ENCODE measurements around the gene FOXO3.
A peak's percentile ranks its signal among the peaks of the same experiment; 100 is the strongest.

Gene FOXO3

DNA sequence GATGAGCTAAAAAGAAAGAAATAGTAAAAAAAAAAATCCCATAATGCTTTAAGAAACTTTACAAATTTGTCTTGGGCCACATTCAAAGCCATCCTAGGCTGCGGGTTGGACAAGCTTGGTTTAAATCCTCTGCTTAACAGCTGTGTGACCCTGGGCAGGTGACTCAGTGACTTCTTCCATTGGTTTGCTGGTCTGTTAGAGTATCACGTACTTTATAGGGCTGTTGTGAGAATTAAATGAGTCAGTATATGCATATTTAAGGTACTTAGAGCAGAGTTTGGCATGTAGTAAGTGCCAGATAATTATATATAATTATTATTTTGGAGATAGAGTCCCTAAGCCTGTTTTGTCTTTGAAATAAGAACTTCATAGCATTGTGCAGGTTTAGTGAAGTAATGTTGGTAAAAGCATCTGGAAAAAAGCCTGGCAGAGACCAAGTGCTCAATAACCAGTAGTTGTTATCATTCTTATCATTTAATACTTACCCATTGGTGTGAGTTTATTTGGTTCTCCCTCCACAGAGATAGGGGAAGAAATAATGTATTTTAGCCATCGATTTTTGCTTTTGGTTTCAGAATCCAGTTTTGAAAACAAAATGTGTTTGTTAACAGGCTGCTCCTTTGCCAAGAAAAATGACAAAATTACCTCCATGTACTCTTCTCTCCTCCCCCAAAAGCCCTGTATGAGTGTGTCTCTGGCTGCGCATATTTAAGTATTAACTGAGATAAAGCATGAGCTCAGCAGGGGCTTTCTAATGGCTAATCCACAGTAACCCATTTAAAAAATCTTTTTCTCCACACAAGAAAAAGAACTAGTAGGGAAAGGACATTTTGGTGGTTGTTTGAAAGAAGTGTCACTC lies 67.2 kb downstream of the FOXO3 start:
- H3K4me3 ChIP-seq, result no peak overlapping the region
- TF ChIP-seq Cebpa-rat (IDR thresholded peaks at IDR 0.05), result no peak
- H3K27ac ChIP-seq, result no peak overlapping the region
- H3K9me3 ChIP-seq (replicated peaks in 1 of 11), result no peaks in the 10 kb centered on the region
- H3K9ac ChIP-seq, result no peak overlapping the region
- H3K27me3 ChIP-seq, result no peaks in the 10 kb centered on the region
- H4K20me1 ChIP-seq, result peaks cover 96 to 100% (median 100%) of the 10 kb centered on the region in 11 experiments
- peaks cover 0 to 16% (median 0%) of the 10 kb centered on the region in 11 experiments; a peak in 4 of 22 replicates for H3K36me3 ChIP-seq
- peak overlapping the region in 4 of 11 experiments; percentile 4 to 49 (median 25); a peak in 6 of 22 replicates for H3K4me2 ChIP-seq
- H3K4me1 ChIP-seq, result peaks cover 0 to 100% (median 14%) of the 10 kb centered on the region in 10 experiments; a peak in 16 of 20 replicates

DNA sequence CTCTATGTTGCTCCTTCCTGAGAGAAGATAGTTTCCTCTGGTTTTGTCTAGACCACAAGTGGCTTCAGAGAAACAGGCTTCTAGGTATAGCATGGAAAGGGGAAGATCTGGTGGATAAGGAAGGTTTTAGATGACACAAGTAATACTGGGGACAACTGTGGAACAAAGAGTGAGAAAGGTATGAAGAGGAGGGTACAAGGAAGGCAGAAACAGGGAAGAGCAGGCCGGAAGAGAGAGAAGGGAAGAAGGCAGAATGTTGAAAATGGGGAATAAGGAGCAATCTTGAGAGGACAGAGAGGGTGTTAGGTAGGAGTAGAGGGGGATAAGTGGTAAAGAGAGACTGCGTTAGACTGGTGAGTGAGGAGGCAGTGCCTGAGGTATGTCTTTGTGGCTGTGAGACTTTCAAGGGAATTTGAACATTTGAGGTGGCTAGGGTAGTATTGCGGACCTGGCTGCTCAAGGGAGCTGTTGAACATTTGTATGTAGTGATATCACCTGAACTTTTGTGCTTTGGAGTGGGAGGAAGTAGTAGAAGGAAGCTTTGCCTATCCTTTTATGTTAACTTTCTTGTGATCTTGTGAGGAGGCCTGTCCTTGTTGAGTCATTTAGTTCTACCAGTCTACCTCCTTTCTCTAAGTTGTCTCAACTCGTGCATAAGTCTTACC lies 69.5 kb downstream of the FOXO3 start:
- Histone ChIP-seq H3K36me3 (peaks cover 0 to 21% (median 0%) of the 10 kb centered on the region in 11 experiments; a peak in 3 of 22 replicates), H3K9me3 (replicated peaks in 1 of 11) (no peaks in the 10 kb centered on the region), H4K20me1 (peaks cover 91 to 100% (median 100%) of the 10 kb centered on the region in 11 experiments), H3K4me2 (peak overlapping the region in 4 of 11 experiments; percentile 9 to 49 (median 32); a peak in 6 of 22 replicates), H3K4me3 (no peak overlapping the region), H3K27me3 (no peaks in the 10 kb centered on the region), H3K4me1 (peaks cover 0 to 97% (median 14%) of the 10 kb centered on the region in 10 experiments; a peak in 15 of 20 replicates), H3K27ac (no peak overlapping the region), H3K9ac (no peak overlapping the region)
- no peak for TF ChIP-seq Cebpa-rat (IDR thresholded peaks at IDR 0.05)

DNA sequence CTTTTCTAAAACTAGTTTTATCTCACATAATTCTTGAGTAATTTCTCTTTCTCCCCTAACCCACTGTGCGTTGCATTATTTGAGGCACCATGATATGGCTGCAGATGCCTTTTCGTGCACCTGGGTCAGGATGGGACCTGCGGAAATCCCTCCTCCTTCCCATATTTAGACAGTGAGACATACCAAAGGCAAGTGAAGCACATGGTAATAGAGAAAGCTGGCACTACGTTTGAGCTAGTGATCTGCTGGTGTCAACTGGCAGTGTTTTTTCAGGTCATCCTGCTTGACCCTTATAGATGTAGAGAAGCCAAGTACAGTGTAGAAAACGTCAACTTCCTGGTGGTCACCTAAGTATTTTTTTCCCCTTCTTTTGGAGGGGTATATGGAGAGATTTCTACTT lies 71.7 kb downstream of the FOXO3 start:
- Histone ChIP-seq H3K4me3 (no peak overlapping the region), H3K27me3 (no peaks in the 10 kb centered on the region), H3K4me1 (peaks cover 0 to 95% (median 26%) of the 10 kb centered on the region in 10 experiments; a peak in 17 of 20 replicates), H3K9ac (no peak overlapping the region), H3K36me3 (peaks cover 0 to 18% (median 0%) of the 10 kb centered on the region in 11 experiments; a peak in 2 of 22 replicates), H3K27ac (no peak overlapping the region), H3K9me3 (replicated peaks in 1 of 11) (no peaks in the 10 kb centered on the region), H4K20me1 (peaks cover 93 to 100% (median 100%) of the 10 kb centered on the region in 11 experiments), H3K4me2 (peak overlapping the region in 2 of 11 experiments; percentile 20 to 27; a peak in 2 of 22 replicates)
- TF ChIP-seq Cebpa-rat (IDR thresholded peaks at IDR 0.05), result no peak

DNA sequence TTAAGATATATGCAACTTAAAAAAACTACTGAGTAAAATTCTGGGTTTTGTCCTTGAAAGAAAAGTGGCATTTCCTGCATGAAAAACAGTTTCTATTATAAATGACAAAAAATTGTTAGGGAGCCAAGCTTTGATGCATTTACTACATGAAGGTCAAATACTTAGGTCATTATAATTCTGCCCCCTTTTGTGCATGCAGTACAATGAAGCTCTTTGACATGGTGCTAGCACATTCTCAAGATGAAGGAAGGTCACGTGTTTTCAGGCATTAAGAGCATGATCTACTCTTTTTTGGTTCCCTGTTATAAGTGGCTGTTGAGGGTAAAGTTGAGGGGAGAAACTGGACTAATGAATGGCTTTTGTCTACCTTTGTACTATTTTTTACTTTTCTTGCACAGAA lies 72.7 kb downstream of the FOXO3 start:
- Histone ChIP-seq H3K4me3 (no peak overlapping the region), H3K4me2 (peak overlapping the region in 2 of 11 experiments; percentile 7 to 14; a peak in 3 of 22 replicates), H4K20me1 (peaks cover 90 to 100% (median 99%) of the 10 kb centered on the region in 11 experiments), H3K4me1 (peaks cover 0 to 90% (median 25%) of the 10 kb centered on the region in 10 experiments; a peak in 17 of 20 replicates), H3K27me3 (no peaks in the 10 kb centered on the region), H3K27ac (no peak overlapping the region), H3K9me3 (replicated peaks in 1 of 11) (no peaks in the 10 kb centered on the region), H3K36me3 (peaks cover 0 to 23% (median 1%) of the 10 kb centered on the region in 11 experiments; a peak in 7 of 22 replicates), H3K9ac (no peak overlapping the region)
- TF ChIP-seq Cebpa-rat (IDR thresholded peaks at IDR 0.05), result no peak

DNA sequence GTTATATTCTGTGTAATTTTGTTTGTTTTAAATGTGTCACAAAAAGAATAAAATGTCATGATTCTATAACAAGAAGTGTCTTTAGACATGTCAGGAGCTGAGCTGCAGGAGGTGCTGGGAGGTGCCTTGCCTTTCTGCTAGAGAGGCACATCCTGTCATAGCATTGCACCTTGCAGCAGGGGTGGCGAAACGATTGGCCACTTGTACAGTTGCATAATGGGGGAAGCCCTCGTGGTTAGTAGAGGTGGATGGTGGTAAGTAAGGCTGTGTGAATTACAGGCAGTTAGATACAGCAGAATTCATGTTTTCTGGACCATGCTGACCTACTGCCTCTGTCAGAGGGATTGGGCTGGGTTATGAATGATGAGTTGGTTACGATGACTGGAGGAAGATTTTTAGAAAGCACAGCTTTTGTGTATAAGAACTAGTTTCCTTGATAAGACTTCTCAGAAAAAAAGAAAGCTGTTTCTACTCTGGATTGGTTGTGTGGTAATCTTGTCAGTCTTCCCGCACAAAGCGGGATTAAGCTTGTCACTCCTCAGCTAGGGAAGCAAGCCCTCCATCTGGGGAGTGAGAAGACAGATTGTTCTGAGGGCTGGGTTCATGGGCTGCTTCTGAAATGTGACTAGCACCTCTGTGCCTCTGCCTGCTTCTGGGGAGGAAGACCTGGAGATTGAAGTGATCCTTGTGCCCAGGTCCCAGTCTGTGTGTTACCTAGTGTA lies 74.9 kb downstream of the FOXO3 start:
- Histone ChIP-seq H3K27ac (peak overlapping the region in 1 of 11 experiments; percentile 8; a peak in 1 of 22 replicates), H3K4me1 (peaks cover 0 to 82% (median 18%) of the 10 kb centered on the region in 10 experiments; a peak in 16 of 20 replicates), H3K9me3 (replicated peaks in 1 of 11) (no peaks in the 10 kb centered on the region), H3K4me2 (peak overlapping the region in 10 of 11 experiments; percentile 9 to 63 (median 28); a peak in 12 of 22 replicates), H3K27me3 (no peaks in the 10 kb centered on the region), H3K4me3 (no peak overlapping the region), H3K36me3 (peaks cover 0 to 33% (median 10%) of the 10 kb centered on the region in 11 experiments; a peak in 12 of 22 replicates), H3K9ac (no peak overlapping the region), H4K20me1 (peaks cover 82 to 100% (median 98%) of the 10 kb centered on the region in 11 experiments)
- no peak; a peak in 1 of 22 replicates for TF ChIP-seq Cebpa-rat (IDR thresholded peaks at IDR 0.05)

GRCh38 chr6:108637963-108638362 lies 77.2 kb downstream of the FOXO3 start:
- Histone ChIP-seq H3K4me1 (peaks cover 0 to 59% (median 18%) of the 10 kb centered on the region in 10 experiments; a peak in 16 of 20 replicates), H3K27ac (no peak overlapping the region), H4K20me1 (peaks cover 59 to 100% (median 98%) of the 10 kb centered on the region in 11 experiments), H3K4me2 (no peak overlapping the region), H3K9ac (no peak overlapping the region), H3K36me3 (peaks cover 0 to 53% (median 10%) of the 10 kb centered on the region in 11 experiments; a peak in 13 of 22 replicates), H3K9me3 (replicated peaks in 1 of 11) (no peaks in the 10 kb centered on the region), H3K4me3 (no peak overlapping the region), H3K27me3 (no peaks in the 10 kb centered on the region)
- TF ChIP-seq Cebpa-rat (IDR thresholded peaks at IDR 0.05), result no peak

GRCh38 chr6:108638993-108639392 lies 78.3 kb downstream of the FOXO3 start:
- no peak for TF ChIP-seq Cebpa-rat (IDR thresholded peaks at IDR 0.05)
- H3K4me2 ChIP-seq, result peak overlapping the region in 1 of 11 experiments; percentile 12; a peak in 1 of 22 replicates
- no peak overlapping the region for H3K9ac ChIP-seq
- peaks cover 0 to 51% (median 10%) of the 10 kb centered on the region in 11 experiments; a peak in 13 of 22 replicates for H3K36me3 ChIP-seq
- peaks cover 57 to 100% (median 98%) of the 10 kb centered on the region in 11 experiments for H4K20me1 ChIP-seq
- peaks cover 0 to 49% (median 18%) of the 10 kb centered on the region in 10 experiments; a peak in 16 of 20 replicates for H3K4me1 ChIP-seq
- H3K4me3 ChIP-seq, result no peak overlapping the region
- H3K27me3 ChIP-seq, result no peaks in the 10 kb centered on the region
- no peaks in the 10 kb centered on the region for H3K9me3 ChIP-seq (replicated peaks in 1 of 11)
- H3K27ac ChIP-seq, result no peak overlapping the region

DNA sequence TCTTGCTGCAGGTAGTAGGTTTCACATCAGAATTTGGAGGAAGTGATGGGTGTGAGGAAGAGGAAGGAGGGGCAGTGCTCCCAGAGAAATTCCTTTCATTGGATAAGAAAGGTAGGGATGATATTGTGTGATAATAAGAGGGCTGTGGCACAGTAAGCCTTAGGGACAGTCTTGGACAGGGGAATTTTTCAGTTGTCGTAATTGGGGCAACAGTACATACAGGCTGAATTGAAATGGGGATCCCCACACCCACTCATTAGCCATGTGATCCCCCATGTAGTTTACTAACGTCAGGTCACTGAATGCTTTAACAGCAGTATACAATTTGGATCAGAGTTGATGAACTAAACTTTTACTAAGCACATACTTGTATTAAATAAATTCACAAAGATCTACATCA lies 79.4 kb downstream of the FOXO3 start:
- Histone ChIP-seq H3K9ac (no peak overlapping the region), H3K27me3 (no peaks in the 10 kb centered on the region), H3K4me1 (peaks cover 0 to 43% (median 16%) of the 10 kb centered on the region in 10 experiments; a peak in 16 of 20 replicates), H3K4me2 (no peak overlapping the region), H3K27ac (no peak overlapping the region), H3K9me3 (replicated peaks in 1 of 11) (no peaks in the 10 kb centered on the region), H3K36me3 (peaks cover 0 to 59% (median 10%) of the 10 kb centered on the region in 11 experiments; a peak in 14 of 22 replicates), H4K20me1 (peaks cover 59 to 100% (median 97%) of the 10 kb centered on the region in 11 experiments), H3K4me3 (no peak overlapping the region)
- no peak for TF ChIP-seq Cebpa-rat (IDR thresholded peaks at IDR 0.05)

All from BLaER1 treated with 17β-estradiol and CSF1 and Interleukin-3, amounts not matched to agents 10 nM and 100 nM (cell line).